NCI-H146 (cell line): ENCODE measurements around the gene COQ8A.
A peak's percentile ranks its signal among the peaks of the same experiment; 100 is the strongest.
"Not testable (repeated sequence)": the region's sequence is repeated elsewhere in the genome, so short reads cannot be mapped to it uniquely, and the experiment has no call there.

Experiments
- DNase-seq: peaks from one replicate; lab custom pipeline; 2025; lab: John Stamatoyannopoulos, UW

Gene COQ8A

GRCh38 chr1:226921504-226921903 lies 18.6 kb upstream of the COQ8A start:
- DNase-seq = no peak

DNA sequence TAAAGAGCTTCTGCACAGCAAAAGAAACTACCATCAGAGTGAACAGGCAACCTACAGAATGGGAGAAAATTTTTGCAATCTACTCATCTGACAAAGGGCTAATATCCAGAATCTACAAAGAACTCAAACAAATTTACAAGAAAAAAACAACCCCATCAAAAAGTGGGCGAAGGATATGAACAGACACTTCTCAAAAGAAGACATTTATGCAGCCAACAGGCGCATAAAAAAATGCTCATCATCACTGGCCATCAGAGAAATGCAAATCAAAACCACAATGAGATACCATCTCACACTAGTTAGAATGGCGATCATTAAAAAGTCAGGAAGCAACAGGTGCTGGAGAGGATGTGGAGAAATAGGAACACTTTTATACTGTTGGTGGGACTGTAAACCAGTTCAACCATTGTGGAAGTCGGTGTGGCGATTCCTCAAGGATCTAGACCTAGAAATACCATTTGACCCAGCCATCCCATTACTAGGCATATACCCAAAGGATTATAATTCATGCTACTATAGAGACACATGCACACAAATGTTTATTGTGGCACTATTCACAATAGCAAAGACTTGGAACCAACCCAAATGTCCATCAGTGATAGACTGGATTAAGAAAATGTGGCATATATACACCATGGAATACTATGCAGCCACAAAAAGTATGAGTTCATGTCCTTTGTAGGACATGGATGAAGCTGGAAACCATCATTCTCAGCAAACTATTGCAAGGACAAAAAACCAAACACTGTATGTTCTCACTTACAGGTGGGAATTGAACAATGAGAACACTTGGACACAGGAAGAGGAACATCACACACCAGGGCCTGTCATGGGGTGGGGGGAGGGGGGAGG lies 10.6 kb upstream of the COQ8A start:
- not testable (repeated sequence) for DNase-seq

- DNase-seq = no peak
These were observed 5.4 kb upstream of the COQ8A start for GRCh38 chr1:226934483-226935237.

- DNase-seq = no peak
These were observed 2.0 kb upstream of the COQ8A start for GRCh38 chr1:226937940-226938725.

DNA sequence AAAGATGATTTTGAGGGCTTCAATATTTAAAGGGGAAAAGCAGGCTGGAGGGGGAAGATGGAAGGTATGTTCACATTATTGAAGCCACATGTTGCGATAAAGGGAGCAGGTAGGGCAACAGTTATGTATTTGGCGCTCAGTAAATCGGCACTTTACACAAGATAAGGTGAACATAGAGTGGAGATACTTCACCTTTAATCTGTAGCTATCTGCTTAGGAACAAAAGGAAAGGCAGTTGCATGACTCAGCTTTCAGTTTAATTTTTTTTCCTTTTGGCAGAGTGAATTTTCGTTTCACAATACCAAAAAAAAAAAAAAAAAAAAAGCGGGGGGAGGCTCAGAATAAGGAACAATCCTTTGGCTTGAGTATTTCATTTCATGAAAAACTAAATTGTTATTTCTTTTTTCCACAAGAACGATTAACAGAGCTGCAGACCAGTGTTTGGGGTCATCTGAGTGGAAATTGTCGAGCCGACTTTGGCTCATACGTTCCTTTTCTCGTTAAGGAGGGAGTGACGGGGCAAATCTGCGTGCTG lies 1.1 kb upstream of the COQ8A start:
- DNase-seq = peak; percentile 28

DNA sequence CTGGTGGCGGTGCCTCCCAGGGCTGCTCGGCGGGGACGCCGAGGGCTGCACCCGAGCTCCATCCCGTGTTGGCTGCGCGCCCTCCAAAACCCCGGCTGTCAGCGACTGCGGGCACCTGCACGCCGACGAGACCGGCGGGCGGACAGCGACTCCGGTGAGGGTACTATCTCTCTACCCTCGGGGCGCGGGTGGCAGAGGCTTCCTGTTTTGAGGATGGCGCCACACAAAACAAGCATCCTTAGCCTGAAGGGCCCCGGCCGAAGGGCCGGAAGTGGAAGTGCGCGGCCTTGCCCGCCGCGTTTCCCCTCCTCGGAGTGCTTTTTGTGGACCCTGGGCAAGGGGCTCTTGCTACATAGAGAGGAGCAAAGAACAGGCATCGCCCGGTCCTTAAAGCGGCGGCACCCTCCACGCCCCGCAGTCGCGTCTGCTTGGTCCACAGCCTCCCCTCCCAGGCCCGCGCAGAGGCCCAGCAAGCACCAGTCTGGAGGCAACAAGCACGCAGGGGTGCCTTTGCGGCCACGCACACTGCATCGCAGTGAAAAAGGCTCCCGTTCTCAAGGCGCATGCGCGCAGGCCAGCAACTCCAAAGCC lies 561 bp upstream of the COQ8A start:
- DNase-seq = peak; percentile 91

- no peak for DNase-seq
These were observed 643 bp downstream of the COQ8A start for GRCh38 chr1:226940806-226941067.

- DNase-seq = no peak
These were observed 2.3 kb downstream of the COQ8A start for GRCh38 chr1:226942392-226942791.

- DNase-seq = no peak
These were observed 3.1 kb downstream of the COQ8A start for GRCh38 chr1:226943156-226943555.

GRCh38 chr1:226943927-226944326 lies 3.8 kb downstream of the COQ8A start:
- DNase-seq = no peak

DNA sequence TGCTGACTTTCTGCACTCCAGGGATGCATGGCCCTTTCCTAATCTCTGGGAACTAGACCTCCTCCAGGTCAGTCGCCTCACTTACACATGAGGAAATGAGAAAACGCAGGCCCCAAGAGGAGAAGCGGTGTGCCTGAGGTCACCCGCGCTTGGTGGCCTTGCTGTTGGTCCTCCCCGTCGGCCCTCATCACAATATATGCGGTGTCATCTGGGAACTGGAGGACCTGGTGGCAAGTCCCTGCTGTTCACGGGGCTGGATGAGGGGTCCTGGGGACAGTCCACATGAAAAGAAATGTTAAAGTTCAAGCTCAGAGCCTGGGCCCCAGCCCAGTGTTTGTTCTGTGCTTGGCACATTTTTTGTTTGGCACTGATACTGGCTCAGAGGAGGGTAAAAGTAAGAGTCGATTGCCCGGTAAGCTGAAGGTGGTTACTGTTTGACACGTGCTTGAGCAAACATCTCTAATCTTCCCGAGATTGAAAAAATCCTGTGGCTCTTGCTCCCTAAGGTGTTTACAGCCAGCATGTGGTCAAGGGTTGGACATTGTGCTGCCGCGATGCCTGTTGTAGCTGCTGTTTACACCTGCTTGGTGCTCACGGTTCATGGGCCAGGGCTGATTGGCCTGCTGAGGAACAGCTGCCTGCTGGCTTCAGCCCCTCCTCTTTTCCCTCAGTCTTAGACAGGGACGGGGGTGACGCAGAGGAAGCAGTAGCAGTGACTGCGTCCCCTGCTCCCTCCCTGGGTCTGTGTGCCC lies 5.2 kb downstream of the COQ8A start:
- peak; percentile 93 for DNase-seq

DNA sequence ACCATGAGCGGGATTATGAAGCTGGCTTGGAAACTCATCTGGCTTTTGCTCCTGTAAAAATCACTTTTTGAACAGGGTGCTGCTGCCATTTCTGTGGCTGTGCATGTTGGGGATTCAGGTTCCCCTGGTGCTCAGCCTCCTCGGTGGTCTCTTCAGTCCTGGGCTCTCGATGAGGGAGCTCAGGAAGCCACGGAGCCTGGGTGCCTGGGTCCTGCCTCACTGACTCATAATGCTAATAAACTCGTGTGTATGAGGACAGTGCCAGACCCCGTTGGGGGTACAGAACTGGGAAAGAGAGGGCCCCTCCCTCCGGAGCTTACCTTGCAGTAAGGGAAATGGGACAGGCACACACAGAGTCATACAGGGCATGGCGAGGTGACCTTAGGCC lies 5.8 kb downstream of the COQ8A start:
- peak; percentile 39 for DNase-seq

- peak; percentile 39 for DNase-seq
These were observed 6.2 kb downstream of the COQ8A start for GRCh38 chr1:226946285-226946684.

- DNase-seq = no peak
These were observed 6.7 kb downstream of the COQ8A start for GRCh38 chr1:226946841-226947240.

DNA sequence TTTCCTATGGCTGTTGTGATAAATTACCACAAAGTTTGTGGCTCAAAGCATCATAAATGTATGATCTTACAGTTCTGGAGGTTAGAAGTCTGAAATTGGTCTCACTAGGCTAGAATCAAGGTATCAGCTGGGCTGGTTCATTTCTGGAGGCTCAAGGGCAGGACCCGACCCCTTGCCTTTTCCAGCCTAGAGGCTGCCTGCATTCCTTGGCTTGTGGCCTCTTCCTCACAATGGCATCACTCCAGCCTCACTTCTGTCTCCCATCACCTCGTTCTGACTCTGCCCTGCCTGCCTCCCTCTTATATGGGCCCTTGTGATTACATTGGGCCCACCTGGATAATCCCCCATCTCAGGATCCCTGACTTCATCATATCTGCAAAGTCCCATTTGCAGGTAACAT lies 8.0 kb downstream of the COQ8A start:
- DNase-seq = no peak

GRCh38 chr1:226948480-226948879 lies 8.4 kb downstream of the COQ8A start:
- DNase-seq = no peak

GRCh38 chr1:226948996-226949395 lies 8.9 kb downstream of the COQ8A start:
- no peak for DNase-seq

- DNase-seq = no peak
These were observed 9.3 kb downstream of the COQ8A start for GRCh38 chr1:226949401-226949800.

DNA sequence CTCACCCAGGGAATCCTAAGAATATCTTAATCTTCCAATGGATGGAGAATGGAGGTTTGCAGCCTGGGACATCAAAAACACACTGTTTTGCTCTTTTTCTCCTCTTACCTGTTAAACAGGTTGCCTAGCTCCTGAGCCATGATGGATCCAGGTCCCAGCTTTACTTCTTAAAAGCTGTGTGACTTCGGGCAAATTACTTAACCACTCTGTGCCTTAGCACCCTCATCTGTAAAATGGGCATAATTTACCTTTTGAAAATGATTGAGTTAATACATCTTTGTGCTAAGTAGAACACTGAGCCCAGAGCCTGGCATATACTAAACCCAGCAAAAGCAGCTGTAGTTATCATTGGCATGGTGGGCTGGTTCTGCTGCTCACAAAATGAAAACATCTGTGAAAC lies 10.2 kb downstream of the COQ8A start:
- no peak for DNase-seq

- no peak for DNase-seq
These were observed 10.8 kb downstream of the COQ8A start for GRCh38 chr1:226950871-226951270.
